GM12892 (cell line): ENCODE data around the gene TMEM127.

ENCODE experiments used
- DNase-seq: peaks from one replicate; pipeline ENCODE4 v3.0.0; 2011; ENCODE audit not compliant: insufficient read length
- FAIRE-seq: peaks from 2 replicates; lab custom pipeline; 2011; peaks lifted over from hg19 to GRCh38; lab: Jason Lieb, UNC
- POLR2A ChIP-seq: IDR thresholded peaks from 2 replicates; pipeline ENCODE4 v1.6.1; 2011; ENCODE audit warnings: low read depth, low read length, control low read depth
- POLR2AphosphoS5 ChIP-seq: IDR thresholded peaks from 2 replicates; pipeline ENCODE4 v1.6.1; 2011; ENCODE audit warnings: low read depth, low read length, control low read depth
- TAF1 ChIP-seq: IDR thresholded peaks from 2 replicates; pipeline ENCODE4 v1.6.1; 2011; ENCODE audit warnings: low read depth, mild to moderate bottlenecking, control low read depth, low read length, borderline replicate concordance

TMEM127 gene

GRCh38 chr2:96287273-96287856 is 21.6 kb upstream of the TMEM127 start:
- TF ChIP-seq TAF1 (no peak), POLR2A (no peak), POLR2AphosphoS5 (no peak)
- FAIRE-seq = no peak
- no peak for DNase-seq

- FAIRE-seq (no peak), DNase-seq (no peak)
- no peak for TF ChIP-seq POLR2A
- no peak for TF ChIP-seq POLR2AphosphoS5
- no peak for TF ChIP-seq TAF1
These were observed 11.1 kb upstream of the TMEM127 start for GRCh38 chr2:96276787-96277499.

GRCh38 chr2:96274355-96275056 is 8.7 kb upstream of the TMEM127 start:
- FAIRE-seq = no peak
- TF ChIP-seq POLR2A (no peak; the same call in 1 of the 2 replicates), POLR2AphosphoS5 (peak; percentile 61)

GRCh38 chr2:96273763-96274162 is 8.0 kb upstream of the TMEM127 start:
- TF ChIP-seq POLR2AphosphoS5 (no peak), POLR2A (no peak), TAF1 (no peak)
- DNase-seq (no peak), FAIRE-seq (no peak)

More at GRCh38 chr2:96274355-96275056, 8.7 kb upstream of the TMEM127 start:
- DNase-seq = no peak

GRCh38 chr2:96271995-96272394 is 6.2 kb upstream of the TMEM127 start:
- FAIRE-seq = no peak
- DNase-seq = no peak
- TF ChIP-seq POLR2A = no peak; the same call in 1 of the 2 replicates
- no peak for TF ChIP-seq POLR2AphosphoS5
- no peak for TF ChIP-seq TAF1

- DNase-seq (no peak), FAIRE-seq (no peak)
- TF ChIP-seq POLR2AphosphoS5 = no peak
- TF ChIP-seq POLR2A = no peak
These were observed 1.6 kb upstream of the TMEM127 start for GRCh38 chr2:96267159-96267971.

- TF ChIP-seq TAF1 (no peak), POLR2AphosphoS5 (no peak), POLR2A (no peak)
- FAIRE-seq = no peak
- no peak for DNase-seq
These were observed 403 bp downstream of the TMEM127 start for GRCh38 chr2:96265349-96265839.

GRCh38 chr2:96264656-96265348 is 995 bp downstream of the TMEM127 start:
- TF ChIP-seq POLR2AphosphoS5 (no peak), POLR2A (no peak), TAF1 (no peak)
- DNase-seq (peak; percentile 41), FAIRE-seq (no peak)

- DNase-seq (no peak), FAIRE-seq (no peak)
- TF ChIP-seq POLR2AphosphoS5 (no peak), POLR2A (no peak), TAF1 (no peak)
These were observed 1.7 kb downstream of the TMEM127 start for GRCh38 chr2:96264086-96264485.

GRCh38 chr2:96262306-96262705 is 3.5 kb downstream of the TMEM127 start:
- no peak for TF ChIP-seq POLR2A
- no peak for TF ChIP-seq POLR2AphosphoS5
- TF ChIP-seq TAF1 = no peak
- DNase-seq (no peak), FAIRE-seq (no peak)
